Suprapubic skin (tissue), 4 donors: ENCODE data around the gene CNOT2. TPM values are rescaled to one million over a fixed set of nuclear protein-coding genes. Genes with fewer than 3 reads are reported as not detected.

ENCODE experiments used
- DNase-seq, 2 donors: peaks; one replicate each; pipeline ENCODE4 v3.0.0-alpha.2; 2019; ENCODE audit warnings: low spot score in 2 of 2
- H3K27ac ChIP-seq: fragments of 200-600 bp; sonication (generic); one replicate; pipeline ENCODE4 v1.5.1; 2019
- H3K27me3 ChIP-seq: fragments of 200-600 bp; sonication (generic); one replicate; pipeline ENCODE4 v1.5.1; 2019
- H3K36me3 ChIP-seq: fragments of 200-600 bp; sonication (generic); one replicate; pipeline ENCODE4 v1.5.1; 2019
- H3K4me1 ChIP-seq: fragments of 200-600 bp; sonication (generic); one replicate; pipeline ENCODE4 v1.5.1; 2019
- H3K4me3 ChIP-seq: fragments of 200-600 bp; sonication (generic); one replicate; pipeline ENCODE4 v1.5.1; 2019; ENCODE audit warnings: mild to moderate bottlenecking
- H3K9me3 ChIP-seq: fragments of 200-600 bp; sonication (generic); one replicate; pipeline ENCODE4 v1.5.1; 2019
- EP300 ChIP-seq: sonication (generic); formaldehyde crosslinking; IDR thresholded peaks from one replicate; pipeline ENCODE4 v1.6.1; 2017; ENCODE audit warnings: antibody characterized with exemption
- POLR2A ChIP-seq, 2 donors: fragments of 450-650 bp; IDR thresholded peaks; one replicate each; pipeline ENCODE4 v1.6.1; 2017; ENCODE audit warnings: antibody characterized with exemption in 2 of 2, mild to moderate bottlenecking in 2 of 2, moderate library complexity in 2 of 2
- POLR2AphosphoS5 ChIP-seq, 3 donors: sonication (generic); formaldehyde crosslinking; IDR thresholded peaks; one replicate each; pipeline ENCODE4 v1.6.1; 2017; ENCODE audit warnings: antibody characterized with exemption in 3 of 3
- WGBS: methylation state at CpG from one replicate; pipeline ENCODE4 v1.1.5; 2018; 5-methylcytosine and 5-hydroxymethylcytosine counted together
- total RNA-seq, 4 donors: library from RNA; depleted of rRNA; stranded (reverse); fragments of >200 nt; gene quantifications; one replicate each; pipeline ENCODE4 v1.1.0, GENCODE V29; 2016
- TF ChIP-seq, protein P1 (sequence below), 2 donors: fragments of 200-600 bp in 1 of 2; fragments of 450-650 bp in 1 of 2; sonication (generic) in 1 of 2; IDR thresholded peaks; one replicate each; pipeline ENCODE4 v1.5.1; 2016 to 2019; ENCODE audit warnings: antibody characterized with exemption in 2 of 2, mild to moderate bottlenecking in 1 of 2, moderate library complexity in 1 of 2

The CNOT2 gene
- total RNA-seq, 4 donors from 2014 or later = 135 to 259 (median 152) TPM

DNA sequence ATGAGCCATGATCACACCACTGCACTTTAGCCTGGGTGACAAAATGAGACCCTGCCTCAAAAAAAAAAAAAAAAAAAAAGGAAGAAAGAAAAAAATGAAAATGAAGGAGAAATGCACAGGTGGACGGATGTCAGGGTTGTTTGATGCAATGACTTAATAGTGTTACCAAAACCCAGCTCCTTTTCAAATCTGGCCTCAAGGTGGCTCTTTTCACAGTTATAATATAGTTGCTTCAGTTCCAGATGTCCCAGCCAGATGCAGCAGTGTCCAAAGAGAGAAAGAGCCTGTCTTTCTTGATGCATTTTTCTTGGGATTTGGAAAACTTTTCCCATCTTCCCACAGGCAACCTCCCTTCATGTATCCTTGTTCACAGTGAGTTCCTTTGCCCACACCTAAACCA is 159.4 kb downstream of the CNOT2 start:
- no peak overlapping the region for H3K27ac ChIP-seq
- no peak overlapping the region for H3K4me3 ChIP-seq
- no peak for DNase-seq
- H3K9me3 ChIP-seq = no peaks in the 10 kb centered on the region
- H3K36me3 ChIP-seq = no peaks in the 10 kb centered on the region
- H3K27me3 ChIP-seq = no peaks in the 10 kb centered on the region
- 86% methylated on average over 1 of the region's 1 CpG for WGBS
- H3K4me1 ChIP-seq = no peaks in the 10 kb centered on the region
- TF ChIP-seq, protein P1, sequence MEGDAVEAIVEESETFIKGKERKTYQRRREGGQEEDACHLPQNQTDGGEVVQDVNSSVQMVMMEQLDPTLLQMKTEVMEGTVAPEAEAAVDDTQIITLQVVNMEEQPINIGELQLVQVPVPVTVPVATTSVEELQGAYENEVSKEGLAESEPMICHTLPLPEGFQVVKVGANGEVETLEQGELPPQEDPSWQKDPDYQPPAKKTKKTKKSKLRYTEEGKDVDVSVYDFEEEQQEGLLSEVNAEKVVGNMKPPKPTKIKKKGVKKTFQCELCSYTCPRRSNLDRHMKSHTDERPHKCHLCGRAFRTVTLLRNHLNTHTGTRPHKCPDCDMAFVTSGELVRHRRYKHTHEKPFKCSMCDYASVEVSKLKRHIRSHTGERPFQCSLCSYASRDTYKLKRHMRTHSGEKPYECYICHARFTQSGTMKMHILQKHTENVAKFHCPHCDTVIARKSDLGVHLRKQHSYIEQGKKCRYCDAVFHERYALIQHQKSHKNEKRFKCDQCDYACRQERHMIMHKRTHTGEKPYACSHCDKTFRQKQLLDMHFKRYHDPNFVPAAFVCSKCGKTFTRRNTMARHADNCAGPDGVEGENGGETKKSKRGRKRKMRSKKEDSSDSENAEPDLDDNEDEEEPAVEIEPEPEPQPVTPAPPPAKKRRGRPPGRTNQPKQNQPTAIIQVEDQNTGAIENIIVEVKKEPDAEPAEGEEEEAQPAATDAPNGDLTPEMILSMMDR (IDR thresholded peaks at IDR 0.05) = no peak
- TF ChIP-seq POLR2AphosphoS5 (IDR thresholded peaks at IDR 0.05) = no peak
- no peak for TF ChIP-seq POLR2A (IDR thresholded peaks at IDR 0.05)
- TF ChIP-seq EP300 = no peak

GRCh38 chr12:70403826-70404225 is 160.6 kb downstream of the CNOT2 start:
- H3K27me3 ChIP-seq = no peaks in the 10 kb centered on the region
- H3K4me1 ChIP-seq = no peaks in the 10 kb centered on the region
- no peak for TF ChIP-seq POLR2AphosphoS5 (IDR thresholded peaks at IDR 0.05)
- TF ChIP-seq, protein P1 (IDR thresholded peaks at IDR 0.05) = no peak
- no peak overlapping the region for H3K27ac ChIP-seq
- no peak overlapping the region for H3K4me3 ChIP-seq
- DNase-seq = no peak
- no peaks in the 10 kb centered on the region for H3K36me3 ChIP-seq
- no peaks in the 10 kb centered on the region for H3K9me3 ChIP-seq

Other genes starting within 250 kb of the CNOT2 start
- 1 to 10 TPM; 2.7 to 4.9 (median 3.3) TPM for gene KCNMB4, start 122.9 kb downstream of the CNOT2 start, total RNA-seq